ENCODE data around the gene MUC5B. TPM values are rescaled to one million over a fixed set of nuclear protein-coding genes. Genes with fewer than 3 reads are reported as not detected.

The MUC5B gene
- total and polyA plus RNA-seq, 3 donors from 2014 or later: 0.45 to 0.87 (median 0.50) TPM

- TF ChIP-seq POLR2A (IDR thresholded peaks at IDR 0.05): no peak
- TF ChIP-seq, protein P1, sequence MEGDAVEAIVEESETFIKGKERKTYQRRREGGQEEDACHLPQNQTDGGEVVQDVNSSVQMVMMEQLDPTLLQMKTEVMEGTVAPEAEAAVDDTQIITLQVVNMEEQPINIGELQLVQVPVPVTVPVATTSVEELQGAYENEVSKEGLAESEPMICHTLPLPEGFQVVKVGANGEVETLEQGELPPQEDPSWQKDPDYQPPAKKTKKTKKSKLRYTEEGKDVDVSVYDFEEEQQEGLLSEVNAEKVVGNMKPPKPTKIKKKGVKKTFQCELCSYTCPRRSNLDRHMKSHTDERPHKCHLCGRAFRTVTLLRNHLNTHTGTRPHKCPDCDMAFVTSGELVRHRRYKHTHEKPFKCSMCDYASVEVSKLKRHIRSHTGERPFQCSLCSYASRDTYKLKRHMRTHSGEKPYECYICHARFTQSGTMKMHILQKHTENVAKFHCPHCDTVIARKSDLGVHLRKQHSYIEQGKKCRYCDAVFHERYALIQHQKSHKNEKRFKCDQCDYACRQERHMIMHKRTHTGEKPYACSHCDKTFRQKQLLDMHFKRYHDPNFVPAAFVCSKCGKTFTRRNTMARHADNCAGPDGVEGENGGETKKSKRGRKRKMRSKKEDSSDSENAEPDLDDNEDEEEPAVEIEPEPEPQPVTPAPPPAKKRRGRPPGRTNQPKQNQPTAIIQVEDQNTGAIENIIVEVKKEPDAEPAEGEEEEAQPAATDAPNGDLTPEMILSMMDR (IDR thresholded peaks at IDR 0.05): no peak
Measured at GRCh38 chr11:1193326-1194230, 29.3 kb upstream of the MUC5B start.

DNA sequence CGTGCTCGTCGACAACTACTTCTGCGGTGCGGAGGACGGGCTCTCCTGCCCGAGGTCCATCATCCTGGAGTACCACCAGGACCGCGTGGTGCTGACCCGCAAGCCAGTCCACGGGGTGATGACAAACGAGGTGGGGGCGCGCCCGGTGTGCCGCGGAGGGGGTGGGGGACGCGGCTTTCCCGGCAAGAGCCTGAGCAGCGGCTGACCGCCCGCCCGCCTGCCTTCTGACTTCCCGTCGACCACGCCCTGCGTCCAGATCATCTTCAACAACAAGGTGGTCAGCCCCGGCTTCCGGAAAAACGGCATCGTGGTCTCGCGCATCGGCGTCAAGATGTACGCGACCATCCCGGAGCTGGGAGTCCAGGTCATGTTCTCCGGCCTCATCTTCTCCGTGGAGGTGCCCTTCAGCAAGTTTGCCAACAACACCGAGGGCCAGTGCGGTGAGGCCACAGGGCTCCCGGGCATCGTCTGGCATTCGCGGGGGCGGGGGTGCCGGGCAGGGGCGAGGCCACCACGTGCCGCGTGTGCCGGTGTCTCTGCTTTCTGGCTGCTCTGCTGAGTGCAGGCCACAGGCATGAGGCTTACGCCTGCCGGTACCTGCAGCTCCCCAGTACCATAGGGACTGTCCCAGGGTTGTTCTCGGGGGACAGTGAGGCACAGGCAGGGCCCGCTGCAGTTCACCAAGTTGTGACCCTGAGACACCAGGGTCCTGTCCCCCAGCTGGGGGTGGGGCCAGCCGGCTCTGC, 28.5 kb upstream of the MUC5B start:
- H3K4me1 ChIP-seq: no peaks in the 10 kb centered on the region
- no peaks in the 10 kb centered on the region for H3K9me3 ChIP-seq
- intact Hi-C loops (cut with DNase I; ENCODE audit: low total_unique reads): no loop called here
- H3K36me3 ChIP-seq (ENCODE audit: low read depth, missing control alignments): no peaks in the 10 kb centered on the region
- DNase-seq: no peak
- no peaks in the 10 kb centered on the region for H3K27me3 ChIP-seq
- H3K4me3 ChIP-seq: no peak overlapping the region
- 94 to 95% methylated on average over 6 to 59 of the region's 59 CpGs for WGBS, 2 donors
- no peak for TF ChIP-seq POLR2A (IDR thresholded peaks at IDR 0.05)
- TF ChIP-seq, protein P1 (IDR thresholded peaks at IDR 0.05): no peak
- no peak overlapping the region for H3K27ac ChIP-seq

More at GRCh38 chr11:1193326-1194230, 29.3 kb upstream of the MUC5B start:
- Histone ChIP-seq H3K9me3 (no peaks in the 10 kb centered on the region), H3K27me3 (no peaks in the 10 kb centered on the region), H3K27ac (no peak overlapping the region), H3K36me3 (ENCODE audit: low read depth, missing control alignments) (no peaks in the 10 kb centered on the region), H3K4me1 (no peaks in the 10 kb centered on the region), H3K4me3 (no peak overlapping the region)
- WGBS, 2 donors: 84 to 89% methylated on average over 24 to 43 of the region's 43 CpGs
- no peak for DNase-seq
- intact Hi-C loops (cut with DNase I; ENCODE audit: low total_unique reads): no loop called here

- no peak for TF ChIP-seq POLR2A (IDR thresholded peaks at IDR 0.05)
- TF ChIP-seq, protein P1 (IDR thresholded peaks at IDR 0.05): no peak
- intact Hi-C loops (cut with DNase I; ENCODE audit: low total_unique reads): no loop called here
- Histone ChIP-seq H3K4me3 (no peak overlapping the region), H3K9me3 (no peaks in the 10 kb centered on the region), H3K27me3 (no peaks in the 10 kb centered on the region), H3K4me1 (no peaks in the 10 kb centered on the region), H3K36me3 (ENCODE audit: low read depth, missing control alignments) (no peaks in the 10 kb centered on the region), H3K27ac (no peak overlapping the region)
- DNase-seq: no peak
- WGBS, 2 donors: 89 to 94% methylated on average over 6 to 32 of the region's 32 CpGs
Measured at GRCh38 chr11:1194977-1195681, 27.7 kb upstream of the MUC5B start.

DNA sequence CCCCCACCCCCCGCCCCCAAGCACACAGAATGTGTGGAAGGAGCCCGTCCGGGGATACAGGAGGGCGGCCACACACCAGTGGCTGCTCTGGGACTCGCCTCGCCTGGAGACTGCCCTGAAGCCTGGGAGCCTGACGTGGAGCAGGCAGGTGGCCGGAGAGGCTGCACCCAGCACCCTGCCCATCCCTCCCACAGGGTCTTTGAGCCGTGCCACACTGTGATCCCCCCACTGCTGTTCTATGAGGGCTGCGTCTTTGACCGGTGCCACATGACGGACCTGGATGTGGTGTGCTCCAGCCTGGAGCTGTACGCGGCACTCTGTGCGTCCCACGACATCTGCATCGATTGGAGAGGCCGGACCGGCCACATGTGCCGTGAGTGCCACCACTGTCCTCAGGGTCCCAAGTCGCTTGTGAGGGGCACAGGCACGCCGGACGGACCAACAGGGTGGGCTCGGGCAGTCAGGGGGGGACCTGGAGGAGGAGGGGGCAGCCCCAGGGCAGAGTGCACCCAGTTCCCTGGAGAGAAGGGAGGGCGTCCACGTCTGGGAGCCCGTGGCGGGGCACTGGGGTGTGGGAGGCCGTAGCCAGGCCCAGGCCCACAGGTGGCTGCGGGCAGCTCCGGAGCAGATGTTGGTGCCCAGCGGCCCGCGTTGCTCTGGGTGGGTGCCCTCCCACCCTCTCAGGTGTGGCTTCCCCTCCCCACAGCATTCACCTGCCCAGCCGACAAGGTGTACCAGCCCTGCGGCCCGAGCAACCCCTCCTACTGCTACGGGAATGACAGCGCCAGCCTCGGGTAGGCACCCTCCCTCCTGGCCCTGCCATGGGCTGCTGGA, 27.0 kb upstream of the MUC5B start:
- TF ChIP-seq, protein P1 (IDR thresholded peaks at IDR 0.05): no peak
- TF ChIP-seq POLR2A (IDR thresholded peaks at IDR 0.05): no peak
- no peak overlapping the region for H3K4me3 ChIP-seq
- no peaks in the 10 kb centered on the region for H3K4me1 ChIP-seq
- H3K27ac ChIP-seq: no peak overlapping the region
- intact Hi-C loops (cut with DNase I; ENCODE audit: low total_unique reads): no loop called here
- no peaks in the 10 kb centered on the region for H3K9me3 ChIP-seq
- H3K27me3 ChIP-seq: no peaks in the 10 kb centered on the region
- WGBS, 2 donors: 93% methylated on average over 21 to 33 of the region's 41 CpGs
- DNase-seq: no peak
- no peaks in the 10 kb centered on the region for H3K36me3 ChIP-seq (ENCODE audit: low read depth, missing control alignments)

All from testis (tissue), 3 donors.